C4-2B (cell line): ENCODE data around the gene AGFG1.

Experiments used
- H3K27ac ChIP-seq: fragments of 450-650 bp; 2 replicates; pipeline ENCODE4 v1.5.1; 2017
- CTCF ChIP-seq: fragments of 450-650 bp; conservative IDR thresholded peaks from 2 replicates; pipeline ENCODE4 v1.5.1; 2017; ENCODE audit warnings: mild to moderate bottlenecking
- ZFX ChIP-seq: fragments of 450-650 bp; IDR thresholded peaks from 2 replicates; pipeline ENCODE4 v1.6.1; 2017

The AGFG1 gene

GRCh38 chr2:227485429-227485828 is 13.5 kb downstream of the AGFG1 start:
- TF ChIP-seq CTCF: no peak
- H3K27ac ChIP-seq: no peak overlapping the region

- no peak overlapping the region for H3K27ac ChIP-seq
- no peak for TF ChIP-seq ZFX
- no peak for TF ChIP-seq CTCF
Observed at GRCh38 chr2:227486688-227487087, 14.7 kb downstream of the AGFG1 start.

- H3K27ac ChIP-seq: no peak overlapping the region
- TF ChIP-seq CTCF: no peak
- no peak for TF ChIP-seq ZFX
Observed at GRCh38 chr2:227488045-227488444, 16.1 kb downstream of the AGFG1 start.

GRCh38 chr2:227491386-227491785 is 19.4 kb downstream of the AGFG1 start:
- no peak overlapping the region for H3K27ac ChIP-seq
- no peak for TF ChIP-seq ZFX
- TF ChIP-seq CTCF: no peak

- no peak overlapping the region for H3K27ac ChIP-seq
- TF ChIP-seq CTCF (no peak), ZFX (no peak)
Observed at GRCh38 chr2:227493524-227493923, 21.6 kb downstream of the AGFG1 start.

GRCh38 chr2:227497158-227497557 is 25.2 kb downstream of the AGFG1 start:
- TF ChIP-seq ZFX: no peak
- no peak for TF ChIP-seq CTCF

GRCh38 chr2:227499627-227500300 is 27.8 kb downstream of the AGFG1 start:
- no peak overlapping the region for H3K27ac ChIP-seq
- no peak for TF ChIP-seq ZFX
- TF ChIP-seq CTCF: no peak

More at GRCh38 chr2:227497158-227497557, 25.2 kb downstream of the AGFG1 start:
- no peak overlapping the region for H3K27ac ChIP-seq
